H1 (cell line): ENCODE data around the gene KLF13. TPM values are rescaled to one million over a fixed set of nuclear protein-coding genes. Genes with fewer than 3 reads are reported as not detected.

Experiments used
- ATF2 ChIP-seq: IDR thresholded peaks from 2 replicates; pipeline ENCODE4 v1.6.1; 2012; ENCODE audit warnings: low read length, inconsistent platforms
- CHD7 ChIP-seq: fragments of 300-600 bp; sonication (generic); IDR thresholded peaks from 2 replicates; pipeline ENCODE4 v1.7.1; 2012; ENCODE audit warnings: low read length, moderate library complexity, mild to moderate bottlenecking, inconsistent platforms; ENCODE audit not compliant: insufficient replicate concordance
- CTBP2 ChIP-seq: IDR thresholded peaks from 2 replicates; pipeline ENCODE4 v1.7.0; 2011; ENCODE audit warnings: borderline replicate concordance, mild to moderate bottlenecking, moderate library complexity, mixed read lengths, low read length; ENCODE audit not compliant: insufficient read depth, insufficient read length
- HDAC2 ChIP-seq, 2 experiments: fragments of 300-600 bp in 1 of 2; sonication (generic) in 1 of 2; IDR thresholded peaks; 2 replicates each; pipeline ENCODE4 v1.6.1; 2011 to 2012; ENCODE audit warnings: low read depth in 2 of 2, low read length in 2 of 2, mild to moderate bottlenecking in 2 of 2, moderate library complexity in 2 of 2, borderline replicate concordance in 1 of 2, inconsistent platforms in 1 of 2
- JUN ChIP-seq: IDR thresholded peaks from 2 replicates; pipeline ENCODE4 v1.6.1; 2011; ENCODE audit warnings: low read depth, mild to moderate bottlenecking, improper control_type of control experiment, low read length
- SIN3A ChIP-seq, 2 experiments: IDR thresholded peaks in 1 of 2; conservative IDR thresholded peaks in 1 of 2; 2 replicates each; pipeline ENCODE4 v1.6.1; 2011 to 2012; ENCODE audit warnings: low read length in 2 of 2, improper control_type of control experiment in 1 of 2, low read depth in 1 of 2, mild to moderate bottlenecking in 1 of 2
- polyA plus RNA-seq, 7 experiments: library from polyadenylated mRNA; depleted of rRNA in 3 of 7; stranded (reverse) in 5 of 7; unstranded in 2 of 7; fragments of >200 nt in 5 of 7; fragments of 200-250 nt in 2 of 7; gene quantifications; 1 replicate in 5 of 7; 2 replicates in 1 of 7; 4 replicates in 1 of 7; pipeline versions ENCODE4 v1.2.1 to v1.2.3, GENCODE V29; 2011 to 2013; ENCODE audit warnings: missing spikeins in 2 of 7, mixed read lengths in 2 of 7
- total RNA-seq: library from RNA; stranded (reverse); fragmentation: NEBNext Ultra II Directional; extraction: Animal tissue kit (Norgen Biotek cat#: 25700); gene quantifications from 2 replicates; pipeline ENCODE4 v1.2.1, GENCODE V29; 2021

Gene KLF13
- total and polyA plus RNA-seq, 2 of the 8 experiments (the other 6 are each of a cell fraction or from before 2014, with no cell fraction given), result 18.3 to 33.4 TPM

- TF ChIP-seq CHD7 (no peak), ATF2 (no peak), JUN (no peak), HDAC2 (IDR thresholded peaks at IDR 0.05; ENCODE audit: borderline replicate concordance in 1 of 2, low read depth in 2 of 2, low read length in 2 of 2) (no peak), SIN3A (conservative IDR thresholded peaks at IDR 0.05 in 1 of 2, IDR thresholded peaks at IDR 0.05 in 1 of 2; ENCODE audit: low read depth in 1 of 2, low read length in 2 of 2) (no peak), CTBP2 (no peak)
Measured at GRCh38 chr15:31352911-31353811, 26.5 kb downstream of the KLF13 start (continued).
